ENCODE measurements around the gene PLA2G4A. TPM values are rescaled to one million over a fixed set of nuclear protein-coding genes. Genes with fewer than 3 reads are reported as not detected.

The PLA2G4A gene
- total and polyA plus RNA-seq, 2 experiments from 2014 or later, result 1.1 to 3.8 TPM

DNA sequence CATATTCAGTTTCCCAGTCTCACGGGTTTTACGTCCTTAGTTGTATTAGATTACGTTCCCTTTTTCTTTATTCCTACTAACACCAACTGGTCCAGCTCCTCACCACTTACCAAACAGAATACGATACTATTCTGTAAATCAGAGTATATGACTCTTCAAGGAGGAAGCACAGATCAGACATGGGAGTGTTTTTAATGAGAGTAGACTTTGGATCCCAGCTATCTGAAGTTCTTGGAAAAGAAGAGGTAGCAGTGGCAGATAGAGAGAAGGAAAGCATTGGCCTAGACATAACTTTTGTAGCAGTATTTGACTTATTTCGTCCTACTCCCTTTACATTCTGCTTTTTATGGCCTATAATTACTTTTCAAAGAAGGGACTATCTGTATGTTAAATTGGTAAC, 24.1 kb upstream of the PLA2G4A start:
- Mint-ChIP-seq H3K9me3 (no peaks in the 10 kb centered on the region), H3K27ac (no peak overlapping the region), H3K27me3 (ENCODE audit: insufficient read depth, low read depth, poor library complexity) (no peaks in the 10 kb centered on the region), H3K4me1 (no peaks in the 10 kb centered on the region), H3K4me3 (no peak overlapping the region), H3K36me3 (ENCODE audit: low read depth) (no peaks in the 10 kb centered on the region)
- H4K20me1 ChIP-seq (replicated peaks; ENCODE audit: insufficient read depth), result no peaks in the 10 kb centered on the region
- no peak overlapping the region for H3K4me3 ChIP-seq
- H3F3A ChIP-seq (replicated peaks; ENCODE audit: low read depth), result no peaks in the 10 kb centered on the region
- no peaks in the 10 kb centered on the region for H3K36me3 ChIP-seq (ENCODE audit: insufficient read depth)
- no peaks in the 10 kb centered on the region for H3K4me1 ChIP-seq (ENCODE audit: insufficient read depth)
- H3K79me2 ChIP-seq (replicated peaks; ENCODE audit: insufficient read depth), result no peaks in the 10 kb centered on the region
- H2AFZ ChIP-seq, result no peak overlapping the region
- no peak overlapping the region for H3K27ac ChIP-seq (ENCODE audit: low read depth)
- no peaks in the 10 kb centered on the region for H3K9me2 ChIP-seq (ENCODE audit: insufficient read depth)
- ATAC-seq (no peak), DNase-seq (ENCODE audit: low spot score) (no peak)
- H3K27me3 ChIP-seq (ENCODE audit: insufficient read depth), result no peaks in the 10 kb centered on the region
- H3K4me2 ChIP-seq, result no peak overlapping the region
- no peak for TF ChIP-seq CREB1 (CRISPR knock-in tag; IDR thresholded peaks at IDR 0.05; ENCODE audit: low read depth)
- TF ChIP-seq, protein P1, sequence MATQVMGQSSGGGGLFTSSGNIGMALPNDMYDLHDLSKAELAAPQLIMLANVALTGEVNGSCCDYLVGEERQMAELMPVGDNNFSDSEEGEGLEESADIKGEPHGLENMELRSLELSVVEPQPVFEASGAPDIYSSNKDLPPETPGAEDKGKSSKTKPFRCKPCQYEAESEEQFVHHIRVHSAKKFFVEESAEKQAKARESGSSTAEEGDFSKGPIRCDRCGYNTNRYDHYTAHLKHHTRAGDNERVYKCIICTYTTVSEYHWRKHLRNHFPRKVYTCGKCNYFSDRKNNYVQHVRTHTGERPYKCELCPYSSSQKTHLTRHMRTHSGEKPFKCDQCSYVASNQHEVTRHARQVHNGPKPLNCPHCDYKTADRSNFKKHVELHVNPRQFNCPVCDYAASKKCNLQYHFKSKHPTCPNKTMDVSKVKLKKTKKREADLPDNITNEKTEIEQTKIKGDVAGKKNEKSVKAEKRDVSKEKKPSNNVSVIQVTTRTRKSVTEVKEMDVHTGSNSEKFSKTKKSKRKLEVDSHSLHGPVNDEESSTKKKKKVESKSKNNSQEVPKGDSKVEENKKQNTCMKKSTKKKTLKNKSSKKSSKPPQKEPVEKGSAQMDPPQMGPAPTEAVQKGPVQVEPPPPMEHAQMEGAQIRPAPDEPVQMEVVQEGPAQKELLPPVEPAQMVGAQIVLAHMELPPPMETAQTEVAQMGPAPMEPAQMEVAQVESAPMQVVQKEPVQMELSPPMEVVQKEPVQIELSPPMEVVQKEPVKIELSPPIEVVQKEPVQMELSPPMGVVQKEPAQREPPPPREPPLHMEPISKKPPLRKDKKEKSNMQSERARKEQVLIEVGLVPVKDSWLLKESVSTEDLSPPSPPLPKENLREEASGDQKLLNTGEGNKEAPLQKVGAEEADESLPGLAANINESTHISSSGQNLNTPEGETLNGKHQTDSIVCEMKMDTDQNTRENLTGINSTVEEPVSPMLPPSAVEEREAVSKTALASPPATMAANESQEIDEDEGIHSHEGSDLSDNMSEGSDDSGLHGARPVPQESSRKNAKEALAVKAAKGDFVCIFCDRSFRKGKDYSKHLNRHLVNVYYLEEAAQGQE (IDR thresholded peaks at IDR 0.05; ENCODE audit: unreplicated experiment), result no peak
- no peak for TF ChIP-seq NANOG (IDR thresholded peaks at IDR 0.05; ENCODE audit: borderline replicate concordance)
- TF ChIP-seq JUNB (IDR thresholded peaks at IDR 0.05; ENCODE audit: unreplicated experiment), result no peak
- TF ChIP-seq, protein P2, sequence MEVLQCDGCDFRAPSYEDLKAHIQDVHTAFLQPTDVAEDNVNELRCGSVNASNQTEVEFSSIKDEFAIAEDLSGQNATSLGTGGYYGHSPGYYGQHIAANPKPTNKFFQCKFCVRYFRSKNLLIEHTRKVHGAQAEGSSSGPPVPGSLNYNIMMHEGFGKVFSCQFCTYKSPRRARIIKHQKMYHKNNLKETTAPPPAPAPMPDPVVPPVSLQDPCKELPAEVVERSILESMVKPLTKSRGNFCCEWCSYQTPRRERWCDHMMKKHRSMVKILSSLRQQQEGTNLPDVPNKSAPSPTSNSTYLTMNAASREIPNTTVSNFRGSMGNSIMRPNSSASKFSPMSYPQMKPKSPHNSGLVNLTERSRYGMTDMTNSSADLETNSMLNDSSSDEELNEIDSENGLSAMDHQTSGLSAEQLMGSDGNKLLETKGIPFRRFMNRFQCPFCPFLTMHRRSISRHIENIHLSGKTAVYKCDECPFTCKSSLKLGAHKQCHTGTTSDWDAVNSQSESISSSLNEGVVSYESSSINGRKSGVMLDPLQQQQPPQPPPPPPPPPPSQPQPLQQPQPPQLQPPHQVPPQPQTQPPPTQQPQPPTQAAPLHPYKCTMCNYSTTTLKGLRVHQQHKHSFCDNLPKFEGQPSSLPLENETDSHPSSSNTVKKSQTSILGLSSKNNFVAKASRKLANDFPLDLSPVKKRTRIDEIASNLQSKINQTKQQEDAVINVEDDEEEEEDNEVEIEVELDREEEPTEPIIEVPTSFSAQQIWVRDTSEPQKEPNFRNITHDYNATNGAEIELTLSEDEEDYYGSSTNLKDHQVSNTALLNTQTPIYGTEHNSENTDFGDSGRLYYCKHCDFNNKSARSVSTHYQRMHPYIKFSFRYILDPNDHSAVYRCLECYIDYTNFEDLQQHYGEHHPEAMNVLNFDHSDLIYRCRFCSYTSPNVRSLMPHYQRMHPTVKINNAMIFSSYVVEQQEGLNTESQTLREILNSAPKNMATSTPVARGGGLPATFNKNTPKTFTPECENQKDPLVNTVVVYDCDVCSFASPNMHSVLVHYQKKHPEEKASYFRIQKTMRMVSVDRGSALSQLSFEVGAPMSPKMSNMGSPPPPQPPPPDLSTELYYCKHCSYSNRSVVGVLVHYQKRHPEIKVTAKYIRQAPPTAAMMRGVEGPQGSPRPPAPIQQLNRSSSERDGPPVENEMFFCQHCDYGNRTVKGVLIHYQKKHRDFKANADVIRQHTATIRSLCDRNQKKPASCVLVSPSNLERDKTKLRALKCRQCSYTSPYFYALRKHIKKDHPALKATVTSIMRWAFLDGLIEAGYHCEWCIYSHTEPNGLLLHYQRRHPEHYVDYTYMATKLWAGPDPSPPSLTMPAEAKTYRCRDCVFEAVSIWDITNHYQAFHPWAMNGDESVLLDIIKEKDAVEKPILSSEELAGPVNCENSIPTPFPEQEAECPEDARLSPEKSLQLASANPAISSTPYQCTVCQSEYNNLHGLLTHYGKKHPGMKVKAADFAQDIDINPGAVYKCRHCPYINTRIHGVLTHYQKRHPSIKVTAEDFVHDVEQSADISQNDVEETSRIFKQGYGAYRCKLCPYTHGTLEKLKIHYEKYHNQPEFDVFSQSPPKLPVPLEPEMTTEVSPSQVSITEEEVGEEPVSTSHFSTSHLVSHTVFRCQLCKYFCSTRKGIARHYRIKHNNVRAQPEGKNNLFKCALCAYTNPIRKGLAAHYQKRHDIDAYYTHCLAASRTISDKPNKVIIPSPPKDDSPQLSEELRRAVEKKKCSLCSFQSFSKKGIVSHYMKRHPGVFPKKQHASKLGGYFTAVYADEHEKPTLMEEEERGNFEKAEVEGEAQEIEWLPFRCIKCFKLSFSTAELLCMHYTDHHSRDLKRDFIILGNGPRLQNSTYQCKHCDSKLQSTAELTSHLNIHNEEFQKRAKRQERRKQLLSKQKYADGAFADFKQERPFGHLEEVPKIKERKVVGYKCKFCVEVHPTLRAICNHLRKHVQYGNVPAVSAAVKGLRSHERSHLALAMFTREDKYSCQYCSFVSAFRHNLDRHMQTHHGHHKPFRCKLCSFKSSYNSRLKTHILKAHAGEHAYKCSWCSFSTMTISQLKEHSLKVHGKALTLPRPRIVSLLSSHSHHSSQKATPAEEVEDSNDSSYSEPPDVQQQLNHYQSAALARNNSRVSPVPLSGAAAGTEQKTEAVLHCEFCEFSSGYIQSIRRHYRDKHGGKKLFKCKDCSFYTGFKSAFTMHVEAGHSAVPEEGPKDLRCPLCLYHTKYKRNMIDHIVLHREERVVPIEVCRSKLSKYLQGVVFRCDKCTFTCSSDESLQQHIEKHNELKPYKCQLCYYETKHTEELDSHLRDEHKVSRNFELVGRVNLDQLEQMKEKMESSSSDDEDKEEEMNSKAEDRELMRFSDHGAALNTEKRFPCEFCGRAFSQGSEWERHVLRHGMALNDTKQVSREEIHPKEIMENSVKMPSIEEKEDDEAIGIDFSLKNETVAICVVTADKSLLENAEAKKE (CRISPR knock-in tag; IDR thresholded peaks at IDR 0.05), result no peak
- no peak for TF ChIP-seq ZNF114 (CRISPR knock-in tag; IDR thresholded peaks at IDR 0.05)
- no peak for TF ChIP-seq POLR2AphosphoS5 (IDR thresholded peaks at IDR 0.05; ENCODE audit: low read depth)
- TF ChIP-seq EZH2 (IDR thresholded peaks at IDR 0.05; ENCODE audit: low read depth, unreplicated experiment), result no peak
- TF ChIP-seq ZNF331 (CRISPR knock-in tag; IDR thresholded peaks at IDR 0.05; ENCODE audit: low read depth), result no peak
- TF ChIP-seq, protein P3, sequence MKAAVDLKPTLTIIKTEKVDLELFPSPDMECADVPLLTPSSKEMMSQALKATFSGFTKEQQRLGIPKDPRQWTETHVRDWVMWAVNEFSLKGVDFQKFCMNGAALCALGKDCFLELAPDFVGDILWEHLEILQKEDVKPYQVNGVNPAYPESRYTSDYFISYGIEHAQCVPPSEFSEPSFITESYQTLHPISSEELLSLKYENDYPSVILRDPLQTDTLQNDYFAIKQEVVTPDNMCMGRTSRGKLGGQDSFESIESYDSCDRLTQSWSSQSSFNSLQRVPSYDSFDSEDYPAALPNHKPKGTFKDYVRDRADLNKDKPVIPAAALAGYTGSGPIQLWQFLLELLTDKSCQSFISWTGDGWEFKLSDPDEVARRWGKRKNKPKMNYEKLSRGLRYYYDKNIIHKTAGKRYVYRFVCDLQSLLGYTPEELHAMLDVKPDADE (IDR thresholded peaks at IDR 0.05), result no peak
- no peak for TF ChIP-seq EZH2phosphoT487 (IDR thresholded peaks at IDR 0.05; ENCODE audit: unreplicated experiment)
- TF ChIP-seq, protein P4, sequence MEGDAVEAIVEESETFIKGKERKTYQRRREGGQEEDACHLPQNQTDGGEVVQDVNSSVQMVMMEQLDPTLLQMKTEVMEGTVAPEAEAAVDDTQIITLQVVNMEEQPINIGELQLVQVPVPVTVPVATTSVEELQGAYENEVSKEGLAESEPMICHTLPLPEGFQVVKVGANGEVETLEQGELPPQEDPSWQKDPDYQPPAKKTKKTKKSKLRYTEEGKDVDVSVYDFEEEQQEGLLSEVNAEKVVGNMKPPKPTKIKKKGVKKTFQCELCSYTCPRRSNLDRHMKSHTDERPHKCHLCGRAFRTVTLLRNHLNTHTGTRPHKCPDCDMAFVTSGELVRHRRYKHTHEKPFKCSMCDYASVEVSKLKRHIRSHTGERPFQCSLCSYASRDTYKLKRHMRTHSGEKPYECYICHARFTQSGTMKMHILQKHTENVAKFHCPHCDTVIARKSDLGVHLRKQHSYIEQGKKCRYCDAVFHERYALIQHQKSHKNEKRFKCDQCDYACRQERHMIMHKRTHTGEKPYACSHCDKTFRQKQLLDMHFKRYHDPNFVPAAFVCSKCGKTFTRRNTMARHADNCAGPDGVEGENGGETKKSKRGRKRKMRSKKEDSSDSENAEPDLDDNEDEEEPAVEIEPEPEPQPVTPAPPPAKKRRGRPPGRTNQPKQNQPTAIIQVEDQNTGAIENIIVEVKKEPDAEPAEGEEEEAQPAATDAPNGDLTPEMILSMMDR (conservative IDR thresholded peaks at IDR 0.05; ENCODE audit: low read depth in 2 of 2), result no peak
- no peak for TF ChIP-seq STAT1 (IDR thresholded peaks at IDR 0.05; ENCODE audit: unreplicated experiment)
